ENCODE results near the gene TBX21.
"Not testable (repeated sequence)": the region's sequence is repeated elsewhere in the genome, so short reads cannot be mapped to it uniquely, and the experiment has no call there.

Gene TBX21

GRCh38 chr17:47731396-47731795 is 1.6 kb upstream of the TBX21 start:
- DNase-seq (ENCODE audit: low read depth, low spot score), result no peak

GRCh38 chr17:47732399-47733046 is 513 bp upstream of the TBX21 start:
- DNase-seq (ENCODE audit: low read depth, low spot score), result no peak

DNA sequence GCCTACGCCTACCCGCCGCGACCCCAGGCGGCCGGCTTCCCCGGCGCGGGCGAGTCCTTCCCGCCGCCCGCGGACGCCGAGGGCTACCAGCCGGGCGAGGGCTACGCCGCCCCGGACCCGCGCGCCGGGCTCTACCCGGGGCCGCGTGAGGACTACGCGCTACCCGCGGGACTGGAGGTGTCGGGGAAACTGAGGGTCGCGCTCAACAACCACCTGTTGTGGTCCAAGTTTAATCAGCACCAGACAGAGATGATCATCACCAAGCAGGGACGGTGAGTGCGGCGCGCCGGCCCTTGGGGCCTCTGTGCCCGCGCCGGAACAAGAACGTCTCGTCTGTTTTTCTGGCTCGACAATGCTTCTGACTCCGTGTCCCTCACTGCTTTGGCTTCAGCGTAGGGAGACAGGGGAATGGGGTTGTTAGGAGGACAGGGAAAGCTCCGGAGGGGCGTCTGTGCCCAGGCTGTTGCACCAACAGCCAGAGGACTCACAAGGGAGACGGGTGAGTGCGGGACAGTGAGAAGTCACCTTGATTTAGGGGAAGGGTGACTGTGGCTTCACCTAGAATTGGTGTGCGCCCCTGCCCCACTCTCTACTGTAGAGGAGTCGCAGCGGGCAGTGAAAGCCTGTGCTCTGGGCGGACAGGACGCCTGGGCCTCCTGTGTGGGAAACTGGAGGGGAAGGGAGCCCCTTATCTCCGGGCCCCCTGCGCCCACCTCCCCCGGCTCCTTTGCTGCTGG is 806 bp downstream of the TBX21 start:
- DNase-seq (ENCODE audit: low read depth, low spot score), result no peak

GRCh38 chr17:47735139-47735464 is 2.1 kb downstream of the TBX21 start:
- no peak for DNase-seq (ENCODE audit: low read depth, low spot score)

DNA sequence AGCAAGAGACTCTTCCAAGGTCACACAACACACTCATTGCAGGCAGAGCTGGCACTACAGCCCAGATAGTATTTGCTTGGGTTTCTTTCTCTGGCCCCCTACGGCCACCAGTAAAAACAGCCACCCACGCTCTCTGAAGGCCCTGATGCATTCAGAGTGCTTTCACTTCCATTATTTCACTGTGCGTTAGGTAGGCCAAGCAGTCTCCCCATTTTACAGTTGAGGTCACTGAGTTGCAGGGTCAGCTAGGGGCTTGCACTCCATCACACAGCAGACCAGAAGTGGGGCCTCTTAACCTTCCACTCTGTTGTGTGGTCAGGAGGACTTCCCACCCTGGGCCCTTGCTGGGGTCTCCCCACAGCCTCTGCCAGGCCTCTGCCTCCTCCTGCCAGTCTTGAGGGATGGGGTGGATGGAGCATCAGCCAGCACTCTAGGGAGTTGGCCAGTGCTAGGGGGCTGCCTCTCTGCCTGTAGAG is 2.5 kb downstream of the TBX21 start:
- DNase-seq (ENCODE audit: low read depth, low spot score), result no peak

DNA sequence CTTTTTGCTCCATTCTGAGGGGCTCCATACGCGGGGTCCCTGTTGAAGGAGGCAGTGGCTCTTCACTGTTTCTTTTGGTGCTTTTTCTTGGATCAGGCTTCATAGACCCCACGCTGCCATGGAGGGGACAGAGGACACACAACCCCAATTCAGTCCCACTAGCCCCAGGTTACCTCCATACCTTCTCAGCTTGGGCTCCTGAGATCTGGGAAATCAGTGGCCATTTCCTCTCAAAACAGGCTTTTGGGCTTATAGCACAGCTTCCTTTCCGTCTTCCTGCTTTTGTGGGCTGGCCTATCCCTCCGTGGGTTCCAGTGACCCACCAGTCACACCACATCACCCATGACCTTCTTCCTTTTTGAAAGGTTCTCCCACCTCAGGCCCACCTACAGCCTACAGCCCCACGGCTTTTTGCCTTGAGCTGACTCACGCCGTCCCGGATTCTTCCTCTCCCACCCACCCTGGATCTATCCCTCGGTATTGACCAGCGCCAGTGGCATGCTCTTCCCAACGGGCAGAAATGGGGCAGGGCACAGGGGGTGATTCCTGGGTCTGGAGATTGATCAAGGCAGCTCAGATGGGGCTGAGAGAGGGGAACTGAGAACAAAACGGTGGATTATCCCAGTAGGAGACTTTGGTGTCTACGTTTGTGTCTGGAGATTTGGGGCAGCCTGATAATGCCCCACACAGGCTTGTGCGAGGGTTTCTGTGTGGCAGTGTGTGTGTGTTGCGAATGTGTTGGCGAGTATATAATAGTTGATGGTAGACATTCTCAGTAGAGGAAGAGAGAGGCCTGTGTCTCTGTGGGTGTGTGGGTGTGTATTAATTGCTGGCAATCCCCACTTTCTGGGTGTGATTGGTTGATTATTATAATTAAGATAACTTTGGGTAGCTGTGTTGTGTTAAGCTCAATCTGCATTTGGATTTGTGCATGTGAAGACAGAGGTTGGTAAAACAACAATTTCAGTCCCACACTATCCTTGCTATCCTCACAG is 3.8 kb downstream of the TBX21 start:
- DNase-seq (ENCODE audit: low read depth, low spot score), result no peak

DNA sequence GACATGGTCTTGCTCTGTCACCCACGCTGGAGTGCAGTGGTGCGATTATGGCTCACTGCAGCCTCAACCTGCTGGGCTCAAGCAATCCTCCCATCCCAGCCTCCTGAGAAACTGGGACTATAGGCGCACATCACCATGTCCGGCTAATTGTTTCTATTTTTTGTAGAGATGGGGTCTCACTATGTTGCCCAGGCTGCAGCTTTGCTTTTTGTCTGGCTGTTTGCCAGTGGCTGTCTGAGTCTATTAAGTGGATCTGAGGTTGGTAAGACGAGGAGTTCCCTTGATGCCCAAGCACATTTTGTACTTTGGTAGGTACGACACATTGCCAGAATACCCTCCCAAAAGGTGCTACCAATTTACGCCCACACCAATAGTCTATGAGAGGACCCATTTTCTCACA is 5.1 kb downstream of the TBX21 start:
- no peak for DNase-seq (ENCODE audit: low read depth, low spot score)

GRCh38 chr17:47739150-47739549 is 6.1 kb downstream of the TBX21 start:
- no peak for DNase-seq (ENCODE audit: low read depth, low spot score)

DNA sequence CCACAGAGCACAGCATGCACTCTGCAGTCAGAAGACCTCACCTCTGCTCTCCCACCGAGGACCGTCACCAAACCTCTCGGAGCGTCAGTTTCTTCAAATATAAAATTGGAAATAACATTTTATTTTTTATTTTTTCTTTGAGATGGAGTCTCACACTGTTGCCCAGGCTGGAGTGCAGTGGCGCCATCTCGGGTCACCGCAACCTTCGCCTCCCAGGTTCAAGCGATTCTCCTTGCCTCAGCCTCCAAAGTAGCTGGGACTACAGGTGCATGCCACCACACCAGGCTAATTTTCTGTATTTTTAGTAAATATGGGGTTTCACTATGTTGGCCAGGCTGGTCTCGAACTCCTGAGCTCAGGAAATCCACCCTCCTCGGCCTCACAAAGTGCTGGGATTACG is 6.9 kb downstream of the TBX21 start:
- DNase-seq (ENCODE audit: low read depth, low spot score), result not testable (repeated sequence)

- DNase-seq (ENCODE audit: low read depth, low spot score), result no peak
These were observed 8.2 kb downstream of the TBX21 start for GRCh38 chr17:47741109-47741792.

DNA sequence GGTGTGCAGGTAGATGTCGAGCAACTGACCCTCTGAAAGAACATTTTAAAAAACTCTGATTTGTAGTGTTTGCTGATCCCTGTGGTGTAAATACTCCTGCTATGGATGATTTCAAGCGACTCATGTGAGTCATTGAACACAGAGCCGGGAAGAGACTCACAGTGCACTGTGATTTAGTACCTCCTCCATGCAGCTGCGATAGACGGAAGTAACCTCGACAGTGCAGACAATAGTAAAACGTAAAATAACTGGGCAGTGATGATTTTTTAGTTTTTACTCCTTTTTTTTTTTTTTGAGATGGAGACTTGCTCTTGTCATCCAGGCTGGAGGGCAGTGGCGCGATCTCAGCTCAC is 8.7 kb downstream of the TBX21 start:
- no peak for DNase-seq (ENCODE audit: low read depth, low spot score)

DNA sequence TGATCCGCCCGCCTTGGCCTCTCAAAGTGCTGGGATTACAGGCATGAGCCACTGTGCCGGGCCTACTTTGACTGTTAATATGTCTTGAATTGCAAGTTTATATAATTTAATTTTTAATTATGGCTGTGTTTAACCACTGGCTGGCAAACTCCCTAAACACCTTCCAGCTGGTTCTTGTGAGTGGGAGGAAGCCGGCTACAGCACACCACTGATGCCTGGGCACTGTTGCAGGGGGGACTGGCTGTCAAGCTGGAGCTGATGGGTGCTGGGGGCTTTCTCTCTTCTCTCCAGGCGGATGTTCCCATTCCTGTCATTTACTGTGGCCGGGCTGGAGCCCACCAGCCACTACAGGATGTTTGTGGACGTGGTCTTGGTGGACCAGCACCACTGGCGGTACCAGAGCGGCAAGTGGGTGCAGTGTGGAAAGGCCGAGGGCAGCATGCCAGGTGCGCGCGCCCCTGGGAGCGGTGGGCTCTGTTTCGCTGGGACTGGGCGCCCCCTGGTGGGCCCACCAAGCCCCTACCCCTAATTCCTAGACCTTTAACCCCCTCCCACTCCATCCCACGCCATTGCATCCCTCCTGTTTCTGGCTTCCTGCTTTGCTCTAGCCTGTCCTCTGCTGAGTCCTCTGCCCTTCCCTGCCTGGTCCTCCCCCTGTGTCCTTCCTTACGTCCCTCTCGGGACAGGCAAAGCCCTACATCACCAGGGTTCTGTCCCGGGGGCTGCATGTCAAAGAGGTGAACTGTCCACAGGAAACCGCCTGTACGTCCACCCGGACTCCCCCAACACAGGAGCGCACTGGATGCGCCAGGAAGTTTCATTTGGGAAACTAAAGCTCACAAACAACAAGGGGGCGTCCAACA is 9.5 kb downstream of the TBX21 start:
- DNase-seq (ENCODE audit: low read depth, low spot score), result no peak

DNA sequence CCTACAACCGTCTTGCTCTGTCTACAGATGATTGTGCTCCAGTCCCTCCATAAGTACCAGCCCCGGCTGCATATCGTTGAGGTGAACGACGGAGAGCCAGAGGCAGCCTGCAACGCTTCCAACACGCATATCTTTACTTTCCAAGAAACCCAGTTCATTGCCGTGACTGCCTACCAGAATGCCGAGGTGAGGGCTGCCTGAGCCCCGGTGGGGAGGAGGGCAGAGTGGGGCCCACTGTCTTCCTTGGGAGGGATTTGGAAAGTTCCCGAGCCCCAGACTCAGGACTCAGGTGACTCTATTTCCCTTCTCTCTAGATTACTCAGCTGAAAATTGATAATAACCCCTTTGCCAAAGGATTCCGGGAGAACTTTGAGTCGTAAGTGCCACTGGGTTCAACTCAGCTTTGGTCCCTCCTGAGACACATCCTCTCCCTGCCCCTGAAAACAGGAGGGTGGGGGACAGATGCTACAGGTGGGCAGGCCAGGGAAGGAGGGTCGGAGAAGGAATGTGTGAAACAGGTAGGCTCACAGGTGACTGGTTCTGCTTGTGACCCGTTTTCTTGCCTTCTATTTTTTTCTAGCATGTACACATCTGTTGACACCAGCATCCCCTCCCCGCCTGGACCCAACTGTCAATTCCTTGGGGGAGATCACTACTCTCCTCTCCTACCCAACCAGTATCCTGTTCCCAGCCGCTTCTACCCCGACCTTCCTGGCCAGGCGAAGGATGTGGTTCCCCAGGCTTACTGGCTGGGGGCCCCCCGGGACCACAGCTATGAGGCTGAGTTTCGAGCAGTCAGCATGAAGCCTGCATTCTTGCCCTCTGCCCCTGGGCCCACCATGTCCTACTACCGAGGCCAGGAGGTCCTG is 11.4 kb downstream of the TBX21 start:
- no peak for DNase-seq (ENCODE audit: low read depth, low spot score)

DNA sequence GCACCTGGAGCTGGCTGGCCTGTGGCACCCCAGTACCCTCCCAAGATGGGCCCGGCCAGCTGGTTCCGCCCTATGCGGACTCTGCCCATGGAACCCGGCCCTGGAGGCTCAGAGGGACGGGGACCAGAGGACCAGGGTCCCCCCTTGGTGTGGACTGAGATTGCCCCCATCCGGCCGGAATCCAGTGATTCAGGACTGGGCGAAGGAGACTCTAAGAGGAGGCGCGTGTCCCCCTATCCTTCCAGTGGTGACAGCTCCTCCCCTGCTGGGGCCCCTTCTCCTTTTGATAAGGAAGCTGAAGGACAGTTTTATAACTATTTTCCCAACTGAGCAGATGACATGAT is 12.0 kb downstream of the TBX21 start:
- no peak for DNase-seq (ENCODE audit: low read depth, low spot score)

- no peak for DNase-seq (ENCODE audit: low read depth, low spot score)
These were observed 18.4 kb downstream of the TBX21 start for GRCh38 chr17:47751471-47751870.

- no peak for DNase-seq (ENCODE audit: low read depth, low spot score)
These were observed 24.4 kb downstream of the TBX21 start for GRCh38 chr17:47757386-47757785.

DNA sequence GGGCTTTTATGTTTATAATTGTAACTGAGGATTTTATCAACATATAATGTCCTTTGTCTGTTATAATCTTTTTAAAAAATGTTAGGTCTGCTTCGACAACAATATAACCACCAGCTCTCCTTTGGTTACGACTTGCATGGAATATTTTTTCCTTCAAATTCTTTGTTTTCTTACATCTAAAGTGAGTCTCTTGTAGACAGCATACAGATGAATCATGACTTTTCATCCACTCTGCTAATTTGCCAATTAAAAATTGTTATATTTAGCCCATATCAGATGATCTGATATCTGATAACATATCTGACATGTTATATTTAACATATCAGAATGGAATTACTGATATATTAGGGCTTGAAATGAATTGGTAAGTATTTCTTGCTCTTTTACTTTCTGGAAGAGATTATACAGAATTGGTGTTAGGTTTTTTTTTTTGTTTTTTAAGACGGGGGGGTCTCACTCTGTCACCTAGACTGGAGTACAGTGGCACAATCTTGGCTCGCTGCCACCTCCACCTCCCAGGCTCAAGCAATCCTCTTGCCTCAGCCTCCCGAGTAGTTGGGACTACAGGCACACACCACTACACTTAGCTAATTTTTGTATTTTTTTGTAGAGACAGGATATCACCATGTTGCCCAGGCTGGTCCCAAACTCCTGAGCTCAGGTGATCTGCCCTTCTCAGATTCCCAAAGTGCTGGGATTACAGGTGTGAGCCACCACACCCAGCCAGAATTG is 27.5 kb downstream of the TBX21 start:
- no peak for DNase-seq (ENCODE audit: low read depth, low spot score)

DNA sequence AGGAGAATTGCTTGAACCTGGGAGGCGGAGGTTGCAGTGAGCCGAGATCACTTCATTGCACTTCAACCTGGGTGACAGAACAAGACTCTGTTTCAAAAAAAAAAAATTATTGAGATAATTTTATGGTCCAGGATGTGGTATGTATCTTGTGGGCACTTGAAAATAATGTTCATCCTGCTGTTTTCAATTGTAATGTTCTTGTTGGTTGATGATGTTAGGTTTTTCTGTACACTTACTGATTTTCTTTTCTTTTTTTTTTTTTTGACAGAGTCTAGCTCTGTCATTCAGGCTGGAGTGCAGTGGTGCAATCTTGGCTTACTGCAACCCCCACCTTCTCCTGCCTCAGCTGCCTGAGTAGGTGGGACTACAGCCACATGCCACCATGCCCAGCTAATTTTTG is 29.7 kb downstream of the TBX21 start:
- DNase-seq (ENCODE audit: low read depth, low spot score), result no peak

- no peak for DNase-seq (ENCODE audit: low read depth, low spot score)
These were observed 31.0 kb downstream of the TBX21 start for GRCh38 chr17:47763913-47764582.

Data from brain pericyte (primary cell).